Muscle layer of colon (tissue), 2 donors: ENCODE data around the gene COL25A1.

Experiments used
- H3K27ac ChIP-seq: one replicate; pipeline ENCODE4 v1.7.0; 2013; ENCODE audit warnings: low read depth, mild to moderate bottlenecking, low read length, moderate library complexity
- H3K27me3 ChIP-seq, 2 donors: one replicate each; pipeline ENCODE4 v1.7.0; 2013; ENCODE audit warnings: low read length in 2 of 2, mild to moderate bottlenecking in 2 of 2; ENCODE audit not compliant: insufficient read depth in 2 of 2, control insufficient read depth in 1 of 2
- H3K36me3 ChIP-seq: one replicate; pipeline ENCODE4 v1.7.0; 2013; ENCODE audit warnings: mild to moderate bottlenecking, low read length; ENCODE audit not compliant: insufficient read depth
- H3K4me1 ChIP-seq: one replicate; pipeline ENCODE4 v1.7.0; 2013; ENCODE audit warnings: mild to moderate bottlenecking, low read length; ENCODE audit not compliant: insufficient read depth
- H3K4me3 ChIP-seq, 2 donors: one replicate each; pipeline ENCODE4 v1.7.0; 2013; ENCODE audit warnings: low read length in 2 of 2, low read depth in 1 of 2, mild to moderate bottlenecking in 1 of 2, moderate library complexity in 1 of 2
- H3K9ac ChIP-seq: one replicate; pipeline ENCODE4 v1.7.0; 2013; ENCODE audit warnings: low read length
- H3K9me3 ChIP-seq: one replicate; pipeline ENCODE4 v1.7.0; 2013; ENCODE audit warnings: mild to moderate bottlenecking, low read length
- donor health status: abdominal sarcoma.
- donor health status: Adenocarcinoma of cecum.

COL25A1 gene

GRCh38 chr4:109163493-109163892 lies 139.0 kb downstream of the COL25A1 start:
- H3K27me3 ChIP-seq = no peaks in the 10 kb centered on the region

GRCh38 chr4:109162759-109163158 lies 139.7 kb downstream of the COL25A1 start:
- H3K36me3 ChIP-seq = no peaks in the 10 kb centered on the region
- no peak overlapping the region for H3K9ac ChIP-seq
- no peaks in the 10 kb centered on the region for H3K9me3 ChIP-seq
- no peak overlapping the region for H3K27ac ChIP-seq
- no peaks in the 10 kb centered on the region for H3K27me3 ChIP-seq
- no peaks in the 10 kb centered on the region for H3K4me1 ChIP-seq
- no peak overlapping the region for H3K4me3 ChIP-seq

More at GRCh38 chr4:109163493-109163892, 139.0 kb downstream of the COL25A1 start:
- Histone ChIP-seq H3K4me1 (no peaks in the 10 kb centered on the region), H3K27ac (no peak overlapping the region), H3K36me3 (no peaks in the 10 kb centered on the region), H3K4me3 (no peak overlapping the region), H3K9me3 (no peaks in the 10 kb centered on the region), H3K9ac (no peak overlapping the region)

- no peaks in the 10 kb centered on the region for H3K4me1 ChIP-seq
- H3K27ac ChIP-seq = no peak overlapping the region
- no peaks in the 10 kb centered on the region for H3K27me3 ChIP-seq
- H3K9ac ChIP-seq = no peak overlapping the region
- no peak overlapping the region for H3K4me3 ChIP-seq
- no peaks in the 10 kb centered on the region for H3K36me3 ChIP-seq
- no peaks in the 10 kb centered on the region for H3K9me3 ChIP-seq
These were observed 142.0 kb downstream of the COL25A1 start for GRCh38 chr4:109160494-109160893.

GRCh38 chr4:109157696-109158095 lies 144.8 kb downstream of the COL25A1 start:
- Histone ChIP-seq H3K9ac (no peak overlapping the region), H3K36me3 (no peaks in the 10 kb centered on the region), H3K27me3 (no peaks in the 10 kb centered on the region), H3K9me3 (no peaks in the 10 kb centered on the region), H3K4me1 (no peaks in the 10 kb centered on the region), H3K4me3 (no peak overlapping the region), H3K27ac (no peak overlapping the region)

- Histone ChIP-seq H3K36me3 (no peaks in the 10 kb centered on the region), H3K4me1 (no peaks in the 10 kb centered on the region)
These were observed 145.3 kb downstream of the COL25A1 start for GRCh38 chr4:109157205-109157604.

GRCh38 chr4:109156356-109156755 lies 146.1 kb downstream of the COL25A1 start:
- Histone ChIP-seq H3K36me3 (no peaks in the 10 kb centered on the region), H3K9ac (no peak overlapping the region), H3K4me3 (no peak overlapping the region), H3K27ac (no peak overlapping the region), H3K27me3 (no peaks in the 10 kb centered on the region), H3K4me1 (no peaks in the 10 kb centered on the region), H3K9me3 (no peaks in the 10 kb centered on the region)

More at GRCh38 chr4:109157205-109157604, 145.3 kb downstream of the COL25A1 start:
- H3K9me3 ChIP-seq = no peaks in the 10 kb centered on the region
- H3K9ac ChIP-seq = no peak overlapping the region
- H3K27ac ChIP-seq = no peak overlapping the region
- no peak overlapping the region for H3K4me3 ChIP-seq
- no peaks in the 10 kb centered on the region for H3K27me3 ChIP-seq

GRCh38 chr4:109155682-109156283 lies 146.7 kb downstream of the COL25A1 start:
- H3K4me3 ChIP-seq = no peak overlapping the region
- H3K9ac ChIP-seq = no peak overlapping the region
- H3K4me1 ChIP-seq = no peaks in the 10 kb centered on the region
- H3K27me3 ChIP-seq = no peaks in the 10 kb centered on the region
- no peak overlapping the region for H3K27ac ChIP-seq
- no peaks in the 10 kb centered on the region for H3K36me3 ChIP-seq
- no peaks in the 10 kb centered on the region for H3K9me3 ChIP-seq

GRCh38 chr4:109155084-109155483 lies 147.4 kb downstream of the COL25A1 start:
- no peak overlapping the region for H3K4me3 ChIP-seq
- H3K9ac ChIP-seq = no peak overlapping the region
- no peaks in the 10 kb centered on the region for H3K36me3 ChIP-seq
- no peak overlapping the region for H3K27ac ChIP-seq
- H3K27me3 ChIP-seq = no peaks in the 10 kb centered on the region
- H3K9me3 ChIP-seq = no peaks in the 10 kb centered on the region
- no peaks in the 10 kb centered on the region for H3K4me1 ChIP-seq

- Histone ChIP-seq H3K9ac (no peak overlapping the region), H3K27me3 (no peaks in the 10 kb centered on the region), H3K9me3 (no peaks in the 10 kb centered on the region)
These were observed 148.0 kb downstream of the COL25A1 start for GRCh38 chr4:109154424-109154823.

GRCh38 chr4:109149836-109150235 lies 152.6 kb downstream of the COL25A1 start:
- H3K9ac ChIP-seq = no peak overlapping the region

More at GRCh38 chr4:109154424-109154823, 148.0 kb downstream of the COL25A1 start:
- no peak overlapping the region for H3K27ac ChIP-seq
- H3K4me1 ChIP-seq = no peaks in the 10 kb centered on the region
- H3K36me3 ChIP-seq = no peaks in the 10 kb centered on the region
- H3K4me3 ChIP-seq = no peak overlapping the region

GRCh38 chr4:109148577-109149075 lies 153.8 kb downstream of the COL25A1 start:
- H3K4me3 ChIP-seq = no peak overlapping the region
- H3K36me3 ChIP-seq = no peaks in the 10 kb centered on the region
- H3K9ac ChIP-seq = no peak overlapping the region
- H3K27me3 ChIP-seq = no peaks in the 10 kb centered on the region
- no peak overlapping the region for H3K27ac ChIP-seq
- no peaks in the 10 kb centered on the region for H3K4me1 ChIP-seq
- no peaks in the 10 kb centered on the region for H3K9me3 ChIP-seq

More at GRCh38 chr4:109149836-109150235, 152.6 kb downstream of the COL25A1 start:
- Histone ChIP-seq H3K4me3 (no peak overlapping the region), H3K36me3 (no peaks in the 10 kb centered on the region), H3K4me1 (no peaks in the 10 kb centered on the region), H3K27ac (no peak overlapping the region), H3K27me3 (no peaks in the 10 kb centered on the region), H3K9me3 (no peaks in the 10 kb centered on the region)

GRCh38 chr4:109147135-109147534 lies 155.3 kb downstream of the COL25A1 start:
- H3K27ac ChIP-seq = no peak overlapping the region
- no peaks in the 10 kb centered on the region for H3K9me3 ChIP-seq
- no peaks in the 10 kb centered on the region for H3K27me3 ChIP-seq
- H3K4me1 ChIP-seq = no peaks in the 10 kb centered on the region
- no peak overlapping the region for H3K4me3 ChIP-seq
- no peak overlapping the region for H3K9ac ChIP-seq
- H3K36me3 ChIP-seq = no peaks in the 10 kb centered on the region
